ENCODE data around the gene S100A10.

GRCh38 chr1:151963288-151963687, 30.4 kb downstream of the S100A10 start:
- TF ChIP-seq POLR2A (IDR thresholded peaks at IDR 0.05; ENCODE audit: low read length) (no peak), GATA1 (IDR thresholded peaks at IDR 0.05; ENCODE audit: low read depth, low read length) (no peak)
